Chondrocyte (in vitro differentiated cells): ENCODE measurements around the gene SH3TC2. TPM values are rescaled to one million over a fixed set of nuclear protein-coding genes. Genes with fewer than 3 reads are reported as not detected.

ENCODE experiments used
- DNase-seq: peaks from one replicate; pipeline ENCODE4 v3.0.0; 2021; ENCODE audit warnings: mixed read lengths, low spot score
- H3K27ac Mint-ChIP-seq: one replicate; pipeline ENCODE4 v1.8.0; 2021; ENCODE audit warnings: mild to moderate bottlenecking, moderate library complexity, mixed read lengths; ENCODE audit not compliant: unreplicated experiment
- H3K27me3 Mint-ChIP-seq: 2 replicates; pipeline ENCODE4 v1.8.0; 2021; ENCODE audit warnings: low read depth, mixed read lengths
- H3K36me3 Mint-ChIP-seq: 2 replicates; pipeline ENCODE4 v1.8.0; 2021; ENCODE audit warnings: low read depth, mixed read lengths
- H3K4me1 Mint-ChIP-seq: 2 replicates; pipeline ENCODE4 v1.8.0; 2021; ENCODE audit warnings: low read depth, mild to moderate bottlenecking, mixed read lengths
- H3K4me3 Mint-ChIP-seq: one replicate; pipeline ENCODE4 v1.8.0; 2021; ENCODE audit warnings: mild to moderate bottlenecking, moderate library complexity, mixed read lengths; ENCODE audit not compliant: unreplicated experiment
- H3K9me3 Mint-ChIP-seq: 2 replicates; pipeline ENCODE4 v1.8.0; 2021; ENCODE audit warnings: low read depth, mixed read lengths
- total RNA-seq: library from RNA; stranded (reverse); gene quantifications from 3 replicates; pipeline ENCODE4 v1.2.1, GENCODE V29; 2021
- TF ChIP-seq, protein P1 (sequence below): fragments of 200-600 bp; sonication (generic); IDR thresholded peaks from 2 replicates; pipeline ENCODE4 v1.5.0; 2021; ENCODE audit warnings: antibody characterized with exemption, mild to moderate bottlenecking, moderate library complexity

Gene SH3TC2
- total RNA-seq, 1 donor from 2014 or later, result 0.80 TPM

- H3K27ac Mint-ChIP-seq, result no peak overlapping the region
These were observed 32.1 kb upstream of the SH3TC2 start for GRCh38 chr5:149094996-149095395.

DNA sequence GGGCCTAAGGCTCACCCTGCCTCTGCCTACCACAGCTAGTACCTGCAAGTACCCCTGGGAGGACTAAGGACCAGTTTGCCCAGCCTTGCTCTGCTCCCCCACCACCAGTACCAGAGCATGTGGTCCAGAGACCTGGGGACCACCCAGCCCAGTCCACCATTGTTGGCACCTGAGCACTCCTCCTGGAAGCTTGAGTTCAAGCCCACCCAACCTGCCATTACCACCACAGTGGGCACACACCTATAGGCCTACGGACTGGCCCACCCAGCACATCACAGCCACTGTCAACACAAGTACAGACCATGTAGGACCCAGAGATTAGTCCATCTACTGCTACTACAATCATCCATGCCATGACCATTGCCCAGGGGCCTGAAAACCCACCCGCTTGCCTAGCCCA, 30.8 kb upstream of the SH3TC2 start:
- DNase-seq, result no peak
- Mint-ChIP-seq H3K27ac (no peak overlapping the region), H3K36me3 (peaks cover 12% of the 10 kb centered on the region), H3K27me3 (peaks cover 4% of the 10 kb centered on the region), H3K9me3 (peaks cover 20% of the 10 kb centered on the region), H3K4me1 (no peaks in the 10 kb centered on the region), H3K4me3 (no peak overlapping the region)
- TF ChIP-seq, protein P1, sequence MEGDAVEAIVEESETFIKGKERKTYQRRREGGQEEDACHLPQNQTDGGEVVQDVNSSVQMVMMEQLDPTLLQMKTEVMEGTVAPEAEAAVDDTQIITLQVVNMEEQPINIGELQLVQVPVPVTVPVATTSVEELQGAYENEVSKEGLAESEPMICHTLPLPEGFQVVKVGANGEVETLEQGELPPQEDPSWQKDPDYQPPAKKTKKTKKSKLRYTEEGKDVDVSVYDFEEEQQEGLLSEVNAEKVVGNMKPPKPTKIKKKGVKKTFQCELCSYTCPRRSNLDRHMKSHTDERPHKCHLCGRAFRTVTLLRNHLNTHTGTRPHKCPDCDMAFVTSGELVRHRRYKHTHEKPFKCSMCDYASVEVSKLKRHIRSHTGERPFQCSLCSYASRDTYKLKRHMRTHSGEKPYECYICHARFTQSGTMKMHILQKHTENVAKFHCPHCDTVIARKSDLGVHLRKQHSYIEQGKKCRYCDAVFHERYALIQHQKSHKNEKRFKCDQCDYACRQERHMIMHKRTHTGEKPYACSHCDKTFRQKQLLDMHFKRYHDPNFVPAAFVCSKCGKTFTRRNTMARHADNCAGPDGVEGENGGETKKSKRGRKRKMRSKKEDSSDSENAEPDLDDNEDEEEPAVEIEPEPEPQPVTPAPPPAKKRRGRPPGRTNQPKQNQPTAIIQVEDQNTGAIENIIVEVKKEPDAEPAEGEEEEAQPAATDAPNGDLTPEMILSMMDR, result no peak

More at GRCh38 chr5:149094996-149095395, 32.1 kb upstream of the SH3TC2 start:
- Mint-ChIP-seq H3K36me3 (peaks cover 17% of the 10 kb centered on the region), H3K4me3 (no peak overlapping the region), H3K27me3 (peaks cover 3% of the 10 kb centered on the region), H3K9me3 (peaks cover 31% of the 10 kb centered on the region), H3K4me1 (no peaks in the 10 kb centered on the region)
- DNase-seq, result no peak
- TF ChIP-seq, protein P1, result no peak

DNA sequence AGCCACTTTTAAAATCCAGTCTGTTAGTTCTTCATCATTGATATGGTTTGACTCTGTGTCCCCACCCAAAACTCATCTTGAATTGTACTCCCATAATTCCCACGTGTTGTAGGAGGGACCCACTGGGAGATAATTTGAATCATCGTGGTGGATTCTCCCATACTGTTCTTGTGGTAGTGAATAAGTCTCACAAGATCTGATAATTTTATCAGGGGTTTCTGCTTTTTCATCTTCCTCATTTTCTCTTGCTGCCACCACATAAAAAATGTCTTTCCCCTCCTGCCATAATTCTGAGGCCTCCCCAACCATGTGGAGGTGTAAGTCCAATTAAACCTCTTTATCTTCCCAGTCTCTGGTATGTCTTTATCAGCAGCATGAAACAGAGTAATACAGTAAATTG, 26.9 kb upstream of the SH3TC2 start:
- Mint-ChIP-seq H3K4me3 (no peak overlapping the region), H3K4me1 (no peaks in the 10 kb centered on the region), H3K27me3 (peaks cover 4% of the 10 kb centered on the region), H3K27ac (no peak overlapping the region), H3K36me3 (no peaks in the 10 kb centered on the region), H3K9me3 (peaks cover 2% of the 10 kb centered on the region)
- TF ChIP-seq, protein P1, result no peak
- no peak for DNase-seq

DNA sequence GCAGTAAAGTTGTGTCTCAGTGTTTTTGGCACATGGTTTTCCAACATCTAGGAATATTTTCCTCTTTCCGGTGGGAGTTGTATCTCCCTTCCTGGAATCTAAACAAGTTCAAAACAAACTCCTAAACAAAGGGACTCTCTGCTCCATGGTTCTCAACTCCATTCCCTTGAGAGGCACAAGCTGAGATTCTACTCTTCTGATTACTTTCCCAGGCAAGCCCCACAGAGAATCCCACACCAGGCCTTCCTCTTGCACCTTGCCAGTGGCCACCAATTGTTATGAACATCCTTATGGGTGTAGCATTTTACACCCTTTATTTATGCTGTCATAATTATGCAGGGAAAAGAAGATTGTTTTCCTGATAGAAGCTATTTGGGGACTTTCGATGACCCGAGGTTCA, 25.8 kb upstream of the SH3TC2 start:
- peaks cover 2% of the 10 kb centered on the region for H3K9me3 Mint-ChIP-seq
- DNase-seq, result no peak
- H3K27me3 Mint-ChIP-seq, result peaks cover 9% of the 10 kb centered on the region
- no peak overlapping the region for H3K4me3 Mint-ChIP-seq
- no peak overlapping the region for H3K27ac Mint-ChIP-seq
- no peaks in the 10 kb centered on the region for H3K4me1 Mint-ChIP-seq
- H3K36me3 Mint-ChIP-seq, result no peaks in the 10 kb centered on the region
- TF ChIP-seq, protein P1, result no peak

GRCh38 chr5:149083846-149084245, 21.0 kb upstream of the SH3TC2 start:
- Mint-ChIP-seq H3K27ac (no peak overlapping the region), H3K27me3 (peaks cover 16% of the 10 kb centered on the region), H3K4me1 (no peaks in the 10 kb centered on the region), H3K9me3 (peaks cover 16% of the 10 kb centered on the region), H3K4me3 (no peak overlapping the region), H3K36me3 (peaks cover 1% of the 10 kb centered on the region)
- TF ChIP-seq, protein P1, result no peak
- DNase-seq, result no peak
